Hippocampal formation (tissue), 2 donors: ENCODE data around the gene C6orf47.

Experiments
- DNase-seq, 2 donors: peaks; one replicate each; lab custom pipeline; 2025; lab: John Stamatoyannopoulos, UW

Gene C6orf47

DNA sequence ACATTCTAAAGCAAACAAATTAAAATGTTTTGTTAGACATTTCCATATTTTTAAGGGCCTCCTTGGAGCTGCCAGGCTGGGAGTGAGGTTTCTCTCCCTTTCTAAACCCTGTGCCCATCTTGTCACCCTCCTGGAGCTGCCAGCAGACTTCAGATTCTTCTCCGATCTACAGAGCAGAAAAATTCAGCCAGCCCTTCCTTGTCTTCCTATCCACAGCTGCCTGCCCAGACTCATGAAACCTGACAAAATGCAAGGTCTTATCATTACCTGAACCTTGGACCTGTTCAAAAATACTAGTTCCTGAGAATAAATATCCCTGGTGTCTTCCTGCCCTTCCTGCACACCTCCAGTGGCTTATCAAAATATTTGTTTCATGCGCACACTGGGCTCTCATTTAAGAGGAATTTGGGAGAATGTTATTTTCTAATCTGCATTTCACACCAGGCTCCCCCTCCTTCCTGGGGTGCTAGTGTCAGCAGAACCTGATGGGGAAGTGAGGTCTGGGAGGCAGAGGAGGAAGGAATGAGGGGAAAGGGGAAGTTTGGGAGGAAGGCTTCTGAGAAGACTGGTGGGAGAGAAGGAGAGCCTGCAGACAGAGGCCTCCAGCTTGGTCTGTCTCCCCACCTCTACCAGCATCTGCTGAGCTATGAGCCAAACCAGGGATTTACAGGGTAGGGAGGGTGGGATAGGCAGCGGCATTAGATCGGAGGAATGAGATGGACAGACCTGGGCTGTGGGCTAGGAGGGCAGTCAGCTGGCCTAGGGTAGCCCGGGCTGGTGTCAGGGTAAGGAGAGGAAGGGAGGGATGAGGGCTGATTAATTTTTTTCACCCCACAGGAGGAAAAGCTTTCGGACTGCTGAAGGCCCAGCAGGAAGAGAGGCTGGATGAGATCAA, 45.6 kb downstream of the C6orf47 start, which contains the start of gene AIF1:
Gene AIF1, plus strand, starts transcription at position 551 of the 895 bp plus-strand sequence. Its CDS starts 96 bp downstream, at position 647.
- peak in 1 of 2 donors; percentile 29 for DNase-seq

DNA sequence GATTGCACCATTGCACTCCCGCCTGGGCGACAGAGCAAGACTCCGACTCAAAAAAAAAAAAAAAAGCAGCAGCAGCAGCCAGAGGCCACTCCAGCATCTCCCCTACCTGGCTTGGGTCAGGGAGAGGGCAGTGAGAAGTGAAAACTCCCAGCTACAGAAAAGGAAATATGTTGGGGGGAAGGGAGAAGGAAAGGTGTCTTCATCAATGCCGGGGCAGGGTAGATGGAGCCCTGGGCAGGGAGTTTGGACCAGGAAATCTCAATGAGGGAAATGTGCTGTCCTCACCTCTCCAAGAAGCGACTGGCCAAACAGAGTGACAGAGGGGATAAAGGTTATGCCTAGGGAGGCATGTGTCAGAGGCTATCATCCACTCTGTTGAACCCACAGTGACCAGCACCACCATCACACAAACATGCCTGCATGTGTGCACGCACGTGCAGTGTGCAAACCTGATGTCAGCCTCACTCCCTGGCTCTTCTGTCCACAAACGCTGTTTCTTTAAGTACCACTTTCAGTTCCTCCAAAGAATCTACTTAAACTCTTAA, 46.4 kb downstream of the C6orf47 start:
- DNase-seq, result peak in 1 of 2 donors; percentile 11

DNA sequence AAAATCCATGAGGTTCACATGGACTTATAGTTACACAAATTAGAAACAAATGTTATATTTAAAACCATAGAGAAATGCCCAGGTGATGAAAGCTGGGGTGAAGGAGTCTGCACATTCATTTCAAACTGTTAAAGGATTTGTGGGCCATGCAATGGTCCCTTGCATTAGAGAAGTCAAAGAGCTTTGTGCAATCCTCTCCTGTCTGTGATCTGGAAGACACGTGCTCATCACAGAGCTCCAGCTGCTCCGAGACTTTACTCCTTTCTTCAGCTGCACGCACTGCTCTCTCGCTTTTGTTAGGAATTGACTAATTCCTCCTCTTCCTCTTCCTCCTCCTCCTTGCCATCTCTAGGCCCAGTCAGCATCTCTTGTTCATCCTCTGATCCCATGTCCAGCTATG, 49.6 kb downstream of the C6orf47 start:
- no peak for DNase-seq

DNA sequence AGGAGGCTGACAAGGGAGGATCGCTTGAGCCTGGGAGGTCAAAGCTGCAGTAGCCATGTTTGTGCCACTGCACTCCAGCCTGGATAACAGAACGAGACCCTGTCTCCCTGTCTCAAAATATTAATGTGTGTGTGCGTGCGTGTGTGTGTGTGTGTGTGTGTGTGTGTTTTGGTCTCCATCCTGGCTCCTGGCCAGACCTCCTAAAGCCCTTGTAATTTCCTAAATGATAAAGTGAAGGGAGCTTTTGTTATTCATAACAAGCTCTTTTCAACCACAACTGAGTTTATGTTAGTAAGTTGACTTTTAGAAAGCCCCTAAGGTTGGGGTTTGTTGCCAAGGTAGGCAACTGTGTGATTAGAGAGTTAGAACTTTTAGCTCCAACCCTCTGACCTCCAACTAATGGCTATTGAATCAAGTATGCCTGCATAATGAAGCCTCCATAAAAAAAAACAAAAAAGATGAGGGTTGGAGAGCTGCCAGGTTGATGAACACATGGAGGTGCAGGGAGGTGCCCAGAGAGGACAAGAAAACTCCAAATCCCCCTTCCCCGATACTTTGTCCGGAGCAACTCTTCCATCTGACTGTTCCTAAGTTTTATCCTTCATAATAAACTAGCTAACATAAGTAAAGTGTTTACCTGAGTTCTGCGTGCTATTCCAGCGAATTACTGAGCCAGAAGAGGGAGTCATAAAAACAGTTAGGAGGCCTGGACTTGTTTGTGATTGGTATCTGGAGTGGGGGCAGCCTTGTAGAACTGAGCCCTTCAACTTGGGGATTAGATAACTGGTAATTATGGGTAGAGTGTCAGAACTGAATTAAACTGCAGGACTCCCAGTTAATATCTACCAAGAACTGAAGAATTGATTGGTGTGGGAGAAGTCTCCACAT, 50.8 kb downstream of the C6orf47 start:
- DNase-seq, result no peak
